NB4 (cell line): Measurements from ENCODE around the gene IPPK.

Source experiments
- CTCF ChIP-seq: IDR thresholded peaks from one replicate; pipeline ENCODE4 v1.5.1; 2012; ENCODE audit warnings: low read depth, low read length
- MAX ChIP-seq: IDR thresholded peaks from 2 replicates; pipeline ENCODE4 v1.6.1; 2011; ENCODE audit warnings: low read depth, low read length
- POLR2A ChIP-seq: IDR thresholded peaks from 2 replicates; pipeline ENCODE4 v1.6.1; 2011; ENCODE audit warnings: mild to moderate bottlenecking; ENCODE audit not compliant: insufficient read length; ENCODE audit errors: extremely low read depth

GRCh38 chr9:92650296-92650695 is 19.6 kb downstream of the IPPK start:
- TF ChIP-seq POLR2A (no peak), CTCF (no peak), MAX (no peak)
